WTC11 (cell line): Measurements from ENCODE around the gene SBK1. TPM values are rescaled to one million over a fixed set of nuclear protein-coding genes. Genes with fewer than 3 reads are reported as not detected.

ENCODE experiments used
- ATAC-seq: fragments of 200-7000 bp; cut with Tn5 transposase; 2 replicates; pipeline ENCODE4 v1.10.0; 2021; ENCODE audit warnings: mild to moderate bottlenecking, moderate library complexity
- CTCF ChIA-PET: fragments of 300-600 bp; sonication (Branson Sonifier 250); formaldehyde crosslinking; loops from one replicate; lab custom pipeline; 2021; ENCODE audit warnings: antibody characterized with exemption; lab: Charles Lee
- POLR2A ChIA-PET: fragments of 350-600 bp; sonication (Branson Sonifier 250); formaldehyde crosslinking; loops from one replicate; lab custom pipeline; 2021; ENCODE audit warnings: antibody characterized with exemption; lab: Charles Lee
- DNase-seq: peaks from one replicate; pipeline ENCODE4 v3.0.0; 2021; ENCODE audit warnings: low spot score
- H3K27ac Mint-ChIP-seq: 2 replicates; pipeline ENCODE4 v1.8.0; 2021; ENCODE audit warnings: mixed read lengths
- H3K27me3 Mint-ChIP-seq: 2 replicates; pipeline ENCODE4 v1.8.0; 2021; ENCODE audit warnings: low read depth, mild to moderate bottlenecking, moderate library complexity, mixed read lengths
- H3K36me3 Mint-ChIP-seq: 2 replicates; pipeline ENCODE4 v1.8.0; 2021; ENCODE audit warnings: mixed read lengths
- H3K4me1 Mint-ChIP-seq: 2 replicates; pipeline ENCODE4 v1.8.0; 2022; ENCODE audit warnings: mixed read lengths
- H3K4me3 Mint-ChIP-seq: 2 replicates; pipeline ENCODE4 v1.8.0; 2021; ENCODE audit warnings: mild to moderate bottlenecking, moderate library complexity, mixed read lengths
- H3K9me3 Mint-ChIP-seq: 2 replicates; pipeline ENCODE4 v1.8.0; 2021; ENCODE audit warnings: mixed read lengths
- CBFB ChIP-seq: sonication (generic); formaldehyde crosslinking; IDR thresholded peaks from 2 replicates; pipeline ENCODE4 v1.8.1; 2022; ENCODE audit warnings: mild to moderate bottlenecking, low read depth, missing genetic modification reagents
- CREB1 ChIP-seq: sonication (generic); formaldehyde crosslinking; IDR thresholded peaks from 2 replicates; pipeline ENCODE4 v1.8.0; 2023; ENCODE audit warnings: mild to moderate bottlenecking, missing genetic modification reagents
- ELF4 ChIP-seq: sonication (generic); formaldehyde crosslinking; IDR thresholded peaks from 2 replicates; pipeline ENCODE4 v1.8.1; 2022; ENCODE audit warnings: low read depth, mild to moderate bottlenecking, moderate library complexity, missing genetic modification reagents
- FOXP1 ChIP-seq: sonication (generic); formaldehyde crosslinking; IDR thresholded peaks from 2 replicates; pipeline ENCODE4 v1.8.0; 2022; ENCODE audit warnings: missing genetic modification reagents, mild to moderate bottlenecking, moderate library complexity, borderline replicate concordance
- KAT7 ChIP-seq: sonication (generic); formaldehyde crosslinking; IDR thresholded peaks from 2 replicates; pipeline ENCODE4 v1.8.1; 2023; ENCODE audit warnings: missing genetic modification reagents, mild to moderate bottlenecking, borderline replicate concordance
- NFE2L1 ChIP-seq: sonication (generic); formaldehyde crosslinking; IDR thresholded peaks from 2 replicates; pipeline ENCODE4 v1.8.1; 2023; ENCODE audit warnings: missing genetic modification reagents
- NFYB ChIP-seq: sonication (generic); formaldehyde crosslinking; conservative IDR thresholded peaks from 2 replicates; pipeline ENCODE4 v1.8.0; 2022; ENCODE audit warnings: low read depth, missing genetic modification reagents
- NR1H2 ChIP-seq: sonication (generic); formaldehyde crosslinking; IDR thresholded peaks from 2 replicates; pipeline ENCODE4 v1.9.0; 2021; ENCODE audit warnings: mild to moderate bottlenecking, moderate library complexity, missing genetic modification reagents
- RORB ChIP-seq: fragments of 250-450 bp; sonication (Bioruptor Pico); IDR thresholded peaks from 2 replicates; pipeline ENCODE4 v1.9.0; 2021; ENCODE audit warnings: mild to moderate bottlenecking
- SOX15 ChIP-seq: fragments of 250-450 bp; sonication (Bioruptor Pico); IDR thresholded peaks from 2 replicates; pipeline ENCODE4 v1.9.0; 2021; ENCODE audit warnings: mild to moderate bottlenecking
- SP1 ChIP-seq: sonication (generic); formaldehyde crosslinking; conservative IDR thresholded peaks from 2 replicates; pipeline ENCODE4 v1.8.1; 2022; ENCODE audit warnings: missing genetic modification reagents
- ZNF219 ChIP-seq: sonication (generic); formaldehyde crosslinking; IDR thresholded peaks from 2 replicates; pipeline ENCODE4 v1.8.0; 2023; ENCODE audit warnings: missing genetic modification reagents, mild to moderate bottlenecking, borderline replicate concordance
- ZNF263 ChIP-seq: sonication (generic); formaldehyde crosslinking; IDR thresholded peaks from 2 replicates; pipeline ENCODE4 v1.8.1; 2022; ENCODE audit warnings: low read depth, mild to moderate bottlenecking, moderate library complexity, missing genetic modification reagents
- ZNF423 ChIP-seq: fragments of 250-450 bp; sonication (Bioruptor Pico); IDR thresholded peaks from 2 replicates; pipeline ENCODE4 v2.1.2; 2022; ENCODE audit warnings: mild to moderate bottlenecking, moderate library complexity
- ZNF671 ChIP-seq: fragments of 250-450 bp; sonication (Bioruptor Pico); IDR thresholded peaks from 2 replicates; pipeline ENCODE4 v1.8.0; 2021; ENCODE audit warnings: mild to moderate bottlenecking
- total RNA-seq: library from RNA; stranded (reverse); gene quantifications from 3 replicates; pipeline ENCODE4 v1.2.3, GENCODE V29; 2021
- TF ChIP-seq, protein P1 (sequence below): fragments of 250-450 bp; sonication (Bioruptor Pico); IDR thresholded peaks from 2 replicates; pipeline ENCODE4 v1.9.0; 2021; ENCODE audit warnings: moderate library complexity, mild to moderate bottlenecking, inconsistent platforms, borderline replicate concordance
- TF ChIP-seq, protein P2 (sequence below): fragments of 250-450 bp; sonication (Bioruptor Pico); IDR thresholded peaks from 2 replicates; pipeline ENCODE4 v1.9.0; 2021; ENCODE audit warnings: mild to moderate bottlenecking
- TF ChIP-seq, protein P3 (sequence below): fragments of 200-600 bp; IDR thresholded peaks from 2 replicates; pipeline ENCODE4 v1.8.0; 2022; ENCODE audit warnings: antibody characterized with exemption
- TF ChIP-seq, protein P4 (sequence below): sonication (generic); formaldehyde crosslinking; IDR thresholded peaks from 2 replicates; pipeline ENCODE4 v1.8.1; 2023; ENCODE audit warnings: mild to moderate bottlenecking, missing genetic modification reagents
- TF ChIP-seq, protein P5 (sequence below): sonication (generic); formaldehyde crosslinking; IDR thresholded peaks from 2 replicates; pipeline ENCODE4 v1.8.1; 2023; ENCODE audit warnings: mild to moderate bottlenecking, missing genetic modification reagents, borderline replicate concordance

Gene SBK1
- total RNA-seq, 1 experiment from 2014 or later = 85.7 TPM

DNA sequence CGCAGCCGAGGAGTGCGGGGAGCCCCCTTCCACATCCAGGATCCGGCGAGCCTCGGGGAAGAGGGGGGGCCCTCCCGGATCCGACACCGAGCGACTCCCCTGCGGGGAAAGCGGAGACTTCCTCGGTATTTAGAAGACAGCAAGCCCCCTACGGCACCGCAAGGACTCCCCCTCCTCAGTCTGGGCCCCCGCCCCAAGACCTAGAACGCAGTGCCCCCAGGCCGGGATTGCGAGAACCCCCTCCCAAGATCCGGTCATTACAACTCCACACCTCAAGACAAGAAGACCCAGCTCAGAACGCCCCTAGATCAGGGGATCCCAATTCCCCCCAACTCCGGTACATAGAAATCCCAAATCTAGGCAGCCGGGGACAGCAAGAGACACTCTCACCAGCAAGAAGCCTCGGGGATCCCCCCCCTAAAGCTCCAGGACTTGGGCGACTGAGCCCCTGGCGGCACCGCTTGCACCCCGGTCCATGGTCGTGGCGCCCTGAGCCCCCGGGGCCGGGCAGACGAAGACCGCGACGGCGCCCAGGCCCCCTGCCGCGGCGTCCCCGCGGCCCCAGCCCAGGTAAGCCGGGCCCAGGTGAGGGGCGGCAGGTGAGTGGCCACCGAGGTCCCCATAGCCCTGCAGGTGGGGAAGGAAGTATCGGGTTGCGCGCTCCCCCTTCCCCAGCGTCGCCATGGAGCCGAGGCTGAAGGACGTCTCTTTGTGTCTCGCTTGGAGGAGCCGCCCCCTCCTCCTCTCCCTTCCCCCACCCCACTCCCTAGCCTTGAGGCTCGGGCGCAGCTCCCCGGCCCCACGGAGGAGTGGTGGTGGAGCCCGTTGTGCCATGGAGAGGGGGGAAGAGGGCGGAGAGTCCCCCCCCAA is 641 bp downstream of the SBK1 start (continued):
- TF ChIP-seq CBFB (CRISPR knock-in tag) (0 out of 2 replicates have a peak, but pooled peaks have one; percentile 45), NFE2L1 (CRISPR knock-in tag) (no peak), ZNF263 (CRISPR knock-in tag) (no peak), KAT7 (peak; percentile 92; the same call in 1 of the 2 replicates), ZNF423 (CRISPR knock-in tag) (peak; percentile 82), SOX15 (CRISPR knock-in tag) (no peak), ZNF671 (CRISPR knock-in tag) (no peak), NFYB (no peak), SP1 (no peak; the same call in 1 of the 2 replicates)
- TF ChIP-seq, protein P1, sequence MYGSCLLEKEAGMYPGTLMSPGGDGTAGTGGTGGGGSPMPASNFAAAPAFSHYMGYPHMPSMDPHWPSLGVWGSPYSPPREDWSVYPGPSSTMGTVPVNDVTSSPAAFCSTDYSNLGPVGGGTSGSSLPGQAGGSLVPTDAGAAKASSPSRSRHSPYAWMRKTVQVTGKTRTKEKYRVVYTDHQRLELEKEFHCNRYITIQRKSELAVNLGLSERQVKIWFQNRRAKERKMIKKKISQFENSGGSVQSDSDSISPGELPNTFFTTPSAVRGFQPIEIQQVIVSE = no peak
- TF ChIP-seq, protein P2, sequence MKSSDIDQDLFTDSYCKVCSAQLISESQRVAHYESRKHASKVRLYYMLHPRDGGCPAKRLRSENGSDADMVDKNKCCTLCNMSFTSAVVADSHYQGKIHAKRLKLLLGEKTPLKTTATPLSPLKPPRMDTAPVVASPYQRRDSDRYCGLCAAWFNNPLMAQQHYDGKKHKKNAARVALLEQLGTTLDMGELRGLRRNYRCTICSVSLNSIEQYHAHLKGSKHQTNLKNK (CRISPR knock-in tag) = no peak

DNA sequence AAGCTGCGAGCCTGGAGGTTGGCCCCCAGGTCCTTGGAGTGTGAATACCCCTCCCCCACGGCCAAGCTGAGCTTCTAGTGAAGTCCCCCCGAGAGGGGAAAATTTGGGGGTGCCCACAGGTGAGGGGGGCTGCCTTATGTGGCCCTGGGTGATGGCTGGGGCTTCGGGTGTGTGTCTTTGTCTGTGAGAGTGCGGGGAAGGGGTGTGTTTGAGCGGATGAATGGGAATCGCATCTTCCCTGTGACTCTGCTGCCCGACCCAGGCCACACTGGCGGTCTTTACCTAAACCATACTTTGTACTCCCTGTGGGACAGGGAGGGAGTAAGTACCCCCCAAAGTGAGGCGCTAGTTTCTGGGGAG is 1.3 kb downstream of the SBK1 start:
- Mint-ChIP-seq H3K4me1 (peaks cover 58% of the 10 kb centered on the region), H3K36me3 (peaks cover 20% of the 10 kb centered on the region), H3K4me3 (peak overlapping the region; percentile 88), H3K27me3 (no peaks in the 10 kb centered on the region), H3K9me3 (no peaks in the 10 kb centered on the region), H3K27ac (peak overlapping the region; percentile 58; the same call in 1 of the 2 replicates)
- ATAC-seq (no peak), DNase-seq (no peak)
- ChIA-PET POLR2A (interaction anchor here (1.2 kb wide), 1 partner anchor 23 kb away, joined by 3 read pairs; no protein-coding TSS in a partner anchor), CTCF (interaction anchor here (1.0 to 3.4 kb wide), 5 partner anchors 12 to 203 kb away, joined by 3 to 14 read pairs (median 10); no protein-coding TSS in a partner anchor)
- TF ChIP-seq, protein P3, sequence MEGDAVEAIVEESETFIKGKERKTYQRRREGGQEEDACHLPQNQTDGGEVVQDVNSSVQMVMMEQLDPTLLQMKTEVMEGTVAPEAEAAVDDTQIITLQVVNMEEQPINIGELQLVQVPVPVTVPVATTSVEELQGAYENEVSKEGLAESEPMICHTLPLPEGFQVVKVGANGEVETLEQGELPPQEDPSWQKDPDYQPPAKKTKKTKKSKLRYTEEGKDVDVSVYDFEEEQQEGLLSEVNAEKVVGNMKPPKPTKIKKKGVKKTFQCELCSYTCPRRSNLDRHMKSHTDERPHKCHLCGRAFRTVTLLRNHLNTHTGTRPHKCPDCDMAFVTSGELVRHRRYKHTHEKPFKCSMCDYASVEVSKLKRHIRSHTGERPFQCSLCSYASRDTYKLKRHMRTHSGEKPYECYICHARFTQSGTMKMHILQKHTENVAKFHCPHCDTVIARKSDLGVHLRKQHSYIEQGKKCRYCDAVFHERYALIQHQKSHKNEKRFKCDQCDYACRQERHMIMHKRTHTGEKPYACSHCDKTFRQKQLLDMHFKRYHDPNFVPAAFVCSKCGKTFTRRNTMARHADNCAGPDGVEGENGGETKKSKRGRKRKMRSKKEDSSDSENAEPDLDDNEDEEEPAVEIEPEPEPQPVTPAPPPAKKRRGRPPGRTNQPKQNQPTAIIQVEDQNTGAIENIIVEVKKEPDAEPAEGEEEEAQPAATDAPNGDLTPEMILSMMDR = no peak
- TF ChIP-seq RORB (CRISPR knock-in tag) (no peak), FOXP1 (no peak), ELF4 (CRISPR knock-in tag) (no peak), NR1H2 (CRISPR knock-in tag) (no peak), CREB1 (CRISPR knock-in tag) (no peak), ZNF219 (no peak), NFYB (no peak)
- TF ChIP-seq, protein P4, sequence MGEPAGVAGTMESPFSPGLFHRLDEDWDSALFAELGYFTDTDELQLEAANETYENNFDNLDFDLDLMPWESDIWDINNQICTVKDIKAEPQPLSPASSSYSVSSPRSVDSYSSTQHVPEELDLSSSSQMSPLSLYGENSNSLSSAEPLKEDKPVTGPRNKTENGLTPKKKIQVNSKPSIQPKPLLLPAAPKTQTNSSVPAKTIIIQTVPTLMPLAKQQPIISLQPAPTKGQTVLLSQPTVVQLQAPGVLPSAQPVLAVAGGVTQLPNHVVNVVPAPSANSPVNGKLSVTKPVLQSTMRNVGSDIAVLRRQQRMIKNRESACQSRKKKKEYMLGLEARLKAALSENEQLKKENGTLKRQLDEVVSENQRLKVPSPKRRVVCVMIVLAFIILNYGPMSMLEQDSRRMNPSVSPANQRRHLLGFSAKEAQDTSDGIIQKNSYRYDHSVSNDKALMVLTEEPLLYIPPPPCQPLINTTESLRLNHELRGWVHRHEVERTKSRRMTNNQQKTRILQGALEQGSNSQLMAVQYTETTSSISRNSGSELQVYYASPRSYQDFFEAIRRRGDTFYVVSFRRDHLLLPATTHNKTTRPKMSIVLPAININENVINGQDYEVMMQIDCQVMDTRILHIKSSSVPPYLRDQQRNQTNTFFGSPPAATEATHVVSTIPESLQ = no peak
- TF ChIP-seq, protein P5, sequence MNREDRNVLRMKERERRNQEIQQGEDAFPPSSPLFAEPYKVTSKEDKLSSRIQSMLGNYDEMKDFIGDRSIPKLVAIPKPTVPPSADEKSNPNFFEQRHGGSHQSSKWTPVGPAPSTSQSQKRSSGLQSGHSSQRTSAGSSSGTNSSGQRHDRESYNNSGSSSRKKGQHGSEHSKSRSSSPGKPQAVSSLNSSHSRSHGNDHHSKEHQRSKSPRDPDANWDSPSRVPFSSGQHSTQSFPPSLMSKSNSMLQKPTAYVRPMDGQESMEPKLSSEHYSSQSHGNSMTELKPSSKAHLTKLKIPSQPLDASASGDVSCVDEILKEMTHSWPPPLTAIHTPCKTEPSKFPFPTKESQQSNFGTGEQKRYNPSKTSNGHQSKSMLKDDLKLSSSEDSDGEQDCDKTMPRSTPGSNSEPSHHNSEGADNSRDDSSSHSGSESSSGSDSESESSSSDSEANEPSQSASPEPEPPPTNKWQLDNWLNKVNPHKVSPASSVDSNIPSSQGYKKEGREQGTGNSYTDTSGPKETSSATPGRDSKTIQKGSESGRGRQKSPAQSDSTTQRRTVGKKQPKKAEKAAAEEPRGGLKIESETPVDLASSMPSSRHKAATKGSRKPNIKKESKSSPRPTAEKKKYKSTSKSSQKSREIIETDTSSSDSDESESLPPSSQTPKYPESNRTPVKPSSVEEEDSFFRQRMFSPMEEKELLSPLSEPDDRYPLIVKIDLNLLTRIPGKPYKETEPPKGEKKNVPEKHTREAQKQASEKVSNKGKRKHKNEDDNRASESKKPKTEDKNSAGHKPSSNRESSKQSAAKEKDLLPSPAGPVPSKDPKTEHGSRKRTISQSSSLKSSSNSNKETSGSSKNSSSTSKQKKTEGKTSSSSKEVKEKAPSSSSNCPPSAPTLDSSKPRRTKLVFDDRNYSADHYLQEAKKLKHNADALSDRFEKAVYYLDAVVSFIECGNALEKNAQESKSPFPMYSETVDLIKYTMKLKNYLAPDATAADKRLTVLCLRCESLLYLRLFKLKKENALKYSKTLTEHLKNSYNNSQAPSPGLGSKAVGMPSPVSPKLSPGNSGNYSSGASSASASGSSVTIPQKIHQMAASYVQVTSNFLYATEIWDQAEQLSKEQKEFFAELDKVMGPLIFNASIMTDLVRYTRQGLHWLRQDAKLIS = no peak
- TF ChIP-seq, protein P2 (CRISPR knock-in tag) = no peak
